Caco-2 (cell line): ENCODE results near the gene CDX2. TPM values are rescaled to one million over a fixed set of nuclear protein-coding genes. Genes with fewer than 3 reads are reported as not detected.

ENCODE experiments used
- BruUV-seq: library from RNA; stranded (reverse); fragments of 400-500 nt; replicated peaks from 2 replicates; lab custom pipeline; 2021; lab: Mats Ljungman, UMichigan
- CTCF ChIA-PET: fragments of 300-600 bp; sonication (Branson Sonifier 250); formaldehyde crosslinking; loops from one replicate; lab custom pipeline; 2022; ENCODE audit warnings: antibody characterized with exemption; lab: Charles Lee
- POLR2A ChIA-PET: fragments of 300-600 bp; sonication (Branson Sonifier 250); formaldehyde crosslinking; loops from one replicate; lab custom pipeline; 2022; ENCODE audit warnings: antibody characterized with exemption; lab: Charles Lee
- DNase-seq, 2 experiments: peaks; one replicate each; pipeline versions ENCODE4 v3.0.0 to v3.0.0-alpha.2; 2020 to 2022
- H3K27me3 ChIP-seq: replicated peaks from 2 replicates; pipeline ENCODE4 v1.6.0; 2011; ENCODE audit warnings: low read length; ENCODE audit not compliant: control insufficient read depth, insufficient read depth
- H3K36me3 ChIP-seq: 2 replicates; pipeline ENCODE4 v1.5.1; 2011; ENCODE audit warnings: low read length; ENCODE audit not compliant: control insufficient read depth, insufficient read depth
- H3K4me1 ChIP-seq: fragments of 250-450 bp; sonication (Bioruptor Pico); 2 replicates; pipeline ENCODE4 v1.5.1; 2020; ENCODE audit warnings: mild to moderate bottlenecking
- H3K4me3 ChIP-seq: 2 replicates; pipeline ENCODE4 v1.5.1; 2011; ENCODE audit warnings: low read depth, mild to moderate bottlenecking, control low read depth, low read length
- H3K9me3 ChIP-seq: fragments of 250-450 bp; sonication (Bioruptor Pico); 2 replicates; pipeline ENCODE4 v1.5.1; 2020; ENCODE audit warnings: mild to moderate bottlenecking, moderate library complexity
- H3K27ac Mint-ChIP-seq: one replicate; pipeline ENCODE4 v1.8.0; 2022; ENCODE audit warnings: mixed read lengths; ENCODE audit not compliant: unreplicated experiment
- H3K27me3 Mint-ChIP-seq: one replicate; pipeline ENCODE4 v1.8.0; 2022; ENCODE audit warnings: mixed read lengths; ENCODE audit not compliant: insufficient read depth, unreplicated experiment
- H3K36me3 Mint-ChIP-seq: one replicate; pipeline ENCODE4 v1.8.0; 2022; ENCODE audit warnings: mild to moderate bottlenecking, mixed read lengths; ENCODE audit not compliant: insufficient read depth, unreplicated experiment
- H3K4me1 Mint-ChIP-seq: one replicate; pipeline ENCODE4 v1.8.0; 2022; ENCODE audit warnings: low read depth, mixed read lengths; ENCODE audit not compliant: unreplicated experiment
- H3K4me3 Mint-ChIP-seq: one replicate; pipeline ENCODE4 v1.8.0; 2022; ENCODE audit warnings: mild to moderate bottlenecking, moderate library complexity, mixed read lengths; ENCODE audit not compliant: unreplicated experiment
- H3K9me3 Mint-ChIP-seq: one replicate; pipeline ENCODE4 v1.8.0; 2022; ENCODE audit warnings: mixed read lengths; ENCODE audit not compliant: unreplicated experiment
- CTCF ChIP-seq, 2 experiments: fragments of 200-600 bp in 1 of 2; IDR thresholded peaks; 1 replicate in 1 of 2; 2 replicates in 1 of 2; pipeline versions ENCODE4 v1.5.1 to v1.8.0; 2011 to 2022; ENCODE audit warnings: antibody characterized with exemption in 1 of 2, control low read depth in 1 of 2, inconsistent platforms in 1 of 2, low read depth in 1 of 2, low read length in 1 of 2, mild to moderate bottlenecking in 1 of 2, moderate library complexity in 1 of 2; ENCODE audit not compliant: insufficient read depth in 1 of 2, severe bottlenecking in 1 of 2, unreplicated experiment in 1 of 2
- intact Hi-C: fragments of 100-400 bp; cut with micrococcal nuclease; formaldehyde crosslinking; loops from one replicate; pipeline ENCODE4 v1.10.0; 2022; ENCODE audit not compliant: unreplicated experiment
- total RNA-seq: library from RNA; stranded (reverse); gene quantifications from 2 replicates; pipeline ENCODE4 v1.2.3, GENCODE V29; 2022

The CDX2 gene
- total RNA-seq, 1 experiment from 2014 or later, result 104 TPM

GRCh38 chr13:27976362-27977091, 7.4 kb upstream of the CDX2 start:
- BruUV-seq, result no TSS peak
- ChIA-PET POLR2A (interaction anchor here (0.6 kb wide), 1 partner anchor 22 kb away, joined by 5 read pairs; no protein-coding TSS in a partner anchor), CTCF (interaction anchor here (0.5 to 0.7 kb wide), 2 partner anchors 8 to 188 kb away, joined by 4 read pairs; no protein-coding TSS in a partner anchor)
- H3K9me3 Mint-ChIP-seq, result no peaks in the 10 kb centered on the region
- no peak for TF ChIP-seq CTCF (IDR thresholded peaks at IDR 0.05; ENCODE audit: insufficient read depth in 1 of 2, low read depth in 1 of 2, low read length in 1 of 2, severe bottlenecking in 1 of 2, unreplicated experiment in 1 of 2)
- Histone ChIP-seq H3K9me3 (no peaks in the 10 kb centered on the region), H3K36me3 (no peaks in the 10 kb centered on the region), H3K4me1 (peaks cover 42% of the 10 kb centered on the region), H3K27me3 (no peaks in the 10 kb centered on the region), H3K4me3 (no peak overlapping the region)
- no peak overlapping the region for H3K27ac Mint-ChIP-seq
- H3K4me1 Mint-ChIP-seq, result peaks cover 21% of the 10 kb centered on the region
- H3K4me3 Mint-ChIP-seq, result no peak overlapping the region
- H3K27me3 Mint-ChIP-seq, result no peaks in the 10 kb centered on the region
- DNase-seq, result no peak
- H3K36me3 Mint-ChIP-seq, result peaks cover 5% of the 10 kb centered on the region
- intact Hi-C loops, result no loop called here

- intact Hi-C loops, result no loop called here
- peaks cover 16% of the 10 kb centered on the region for H3K4me1 Mint-ChIP-seq
- Histone ChIP-seq H3K9me3 (no peaks in the 10 kb centered on the region), H3K4me1 (peaks cover 44% of the 10 kb centered on the region), H3K4me3 (no peak overlapping the region), H3K36me3 (no peaks in the 10 kb centered on the region), H3K27me3 (no peaks in the 10 kb centered on the region)
- H3K4me3 Mint-ChIP-seq, result no peak overlapping the region
- BruUV-seq, result no TSS peak
- H3K27me3 Mint-ChIP-seq, result no peaks in the 10 kb centered on the region
- DNase-seq, result no peak
- TF ChIP-seq CTCF (IDR thresholded peaks at IDR 0.05; ENCODE audit: insufficient read depth in 1 of 2, low read depth in 1 of 2, low read length in 1 of 2, severe bottlenecking in 1 of 2, unreplicated experiment in 1 of 2), result no peak
- H3K36me3 Mint-ChIP-seq, result peaks cover 5% of the 10 kb centered on the region
- H3K9me3 Mint-ChIP-seq, result no peaks in the 10 kb centered on the region
- H3K27ac Mint-ChIP-seq, result no peak overlapping the region
- ChIA-PET CTCF (interaction anchor here (0.7 to 1.5 kb wide), 4 partner anchors 8 to 146 kb away, joined by 3 to 9 read pairs (median 5); partner anchors contain the start of gene URAD), POLR2A (interaction anchor here (0.6 kb wide), 2 partner anchors 11 to 22 kb away, joined by 5 to 6 read pairs; no protein-coding TSS in a partner anchor)
Observed at GRCh38 chr13:27975564-27976361, 6.6 kb upstream of the CDX2 start.

- ChIA-PET POLR2A (no interaction called here), CTCF (interaction anchor here (0.7 to 1.5 kb wide), 2 partner anchors 20 to 59 kb away, joined by 4 to 9 read pairs; no protein-coding TSS in a partner anchor)
- Mint-ChIP-seq H3K27ac (no peak overlapping the region), H3K27me3 (no peaks in the 10 kb centered on the region), H3K9me3 (no peaks in the 10 kb centered on the region), H3K4me1 (peaks cover 12% of the 10 kb centered on the region), H3K4me3 (no peak overlapping the region), H3K36me3 (peaks cover 7% of the 10 kb centered on the region)
- no peak for DNase-seq
- Histone ChIP-seq H3K9me3 (no peaks in the 10 kb centered on the region), H3K4me3 (no peak overlapping the region), H3K36me3 (no peaks in the 10 kb centered on the region), H3K27me3 (no peaks in the 10 kb centered on the region), H3K4me1 (peaks cover 43% of the 10 kb centered on the region)
- no peak for TF ChIP-seq CTCF (IDR thresholded peaks at IDR 0.05; ENCODE audit: insufficient read depth in 1 of 2, low read depth in 1 of 2, low read length in 1 of 2, severe bottlenecking in 1 of 2, unreplicated experiment in 1 of 2)
- intact Hi-C loops, result no loop called here
- no TSS peak for BruUV-seq
Observed at GRCh38 chr13:27973961-27974662, 5.0 kb upstream of the CDX2 start.
